GM18505 (cell line): Measurements from ENCODE around the gene PRCD.
"Not testable (repeated sequence)": the region's sequence is repeated elsewhere in the genome, so short reads cannot be mapped to it uniquely, and the experiment has no call there.

Source experiments
- ATAC-seq: cut with Tn5 transposase; IDR thresholded peaks from one replicate; pipeline ENCODE4 v1.9.1; 2021; ENCODE audit not compliant: unreplicated experiment
- POLR2A ChIP-seq: IDR thresholded peaks from 4 replicates; pipeline ENCODE4 v1.6.1; 2011; ENCODE audit warnings: borderline replicate concordance; ENCODE audit not compliant: insufficient read depth, insufficient read length; ENCODE audit errors: extremely low read depth

The PRCD gene

GRCh38 chr17:76513306-76513692 is 26.5 kb upstream of the PRCD start:
- no peak for ATAC-seq
- no peak for TF ChIP-seq POLR2A

GRCh38 chr17:76514355-76514754 is 25.5 kb upstream of the PRCD start:
- not testable (repeated sequence) for ATAC-seq

GRCh38 chr17:76515274-76515949 is 24.4 kb upstream of the PRCD start:
- ATAC-seq = no peak
- TF ChIP-seq POLR2A = no peak

GRCh38 chr17:76517638-76518038 is 22.2 kb upstream of the PRCD start:
- no peak for ATAC-seq
- TF ChIP-seq POLR2A = no peak

GRCh38 chr17:76519048-76519966 is 20.5 kb upstream of the PRCD start:
- ATAC-seq = no peak
- TF ChIP-seq POLR2A = no peak

- ATAC-seq = no peak
- no peak for TF ChIP-seq POLR2A
Measured at GRCh38 chr17:76521262-76521661, 18.6 kb upstream of the PRCD start.

- ATAC-seq = not testable (repeated sequence)
Measured at GRCh38 chr17:76521683-76522082, 18.2 kb upstream of the PRCD start.

GRCh38 chr17:76523084-76524037 is 16.5 kb upstream of the PRCD start:
- ATAC-seq = no peak

GRCh38 chr17:76524598-76525512 is 15.0 kb upstream of the PRCD start:
- no peak for ATAC-seq
- no peak for TF ChIP-seq POLR2A

More at GRCh38 chr17:76523084-76524037, 16.5 kb upstream of the PRCD start:
- no peak for TF ChIP-seq POLR2A

- ATAC-seq = not testable (repeated sequence)
Measured at GRCh38 chr17:76525513-76525833, 14.4 kb upstream of the PRCD start.

GRCh38 chr17:76527016-76527415 is 12.8 kb upstream of the PRCD start:
- not testable (repeated sequence) for ATAC-seq

GRCh38 chr17:76527430-76528111 is 12.3 kb upstream of the PRCD start:
- no peak for TF ChIP-seq POLR2A
- ATAC-seq = no peak
